Nephron progenitor cell (in vitro differentiated cells): ENCODE measurements around the gene SUOX.

Experiments
- DNase-seq: peaks from one replicate; pipeline ENCODE4 v3.0.0; 2021
- H3K27ac Mint-ChIP-seq: 2 replicates; pipeline ENCODE4 v1.8.0; 2021; ENCODE audit warnings: mild to moderate bottlenecking, moderate library complexity, mixed read lengths
- H3K27me3 Mint-ChIP-seq: 2 replicates; pipeline ENCODE4 v1.8.0; 2021; ENCODE audit warnings: mild to moderate bottlenecking, low read depth, mixed read lengths; ENCODE audit not compliant: poor library complexity
- H3K36me3 Mint-ChIP-seq: 2 replicates; pipeline ENCODE4 v1.8.0; 2021; ENCODE audit warnings: low read depth, mixed read lengths
- H3K4me1 Mint-ChIP-seq: 2 replicates; pipeline ENCODE4 v1.8.0; 2021; ENCODE audit warnings: mixed read lengths
- H3K4me3 Mint-ChIP-seq: 2 replicates; pipeline ENCODE4 v1.8.0; 2021; ENCODE audit warnings: mild to moderate bottlenecking, moderate library complexity, mixed read lengths
- H3K9me3 Mint-ChIP-seq: 2 replicates; pipeline ENCODE4 v1.8.0; 2021; ENCODE audit warnings: mild to moderate bottlenecking, moderate library complexity, mixed read lengths
- TF ChIP-seq, protein P1 (sequence below): fragments of 200-600 bp; sonication (generic); IDR thresholded peaks from 2 replicates; pipeline ENCODE4 v1.5.0; 2021; ENCODE audit warnings: antibody characterized with exemption

SUOX gene

DNA sequence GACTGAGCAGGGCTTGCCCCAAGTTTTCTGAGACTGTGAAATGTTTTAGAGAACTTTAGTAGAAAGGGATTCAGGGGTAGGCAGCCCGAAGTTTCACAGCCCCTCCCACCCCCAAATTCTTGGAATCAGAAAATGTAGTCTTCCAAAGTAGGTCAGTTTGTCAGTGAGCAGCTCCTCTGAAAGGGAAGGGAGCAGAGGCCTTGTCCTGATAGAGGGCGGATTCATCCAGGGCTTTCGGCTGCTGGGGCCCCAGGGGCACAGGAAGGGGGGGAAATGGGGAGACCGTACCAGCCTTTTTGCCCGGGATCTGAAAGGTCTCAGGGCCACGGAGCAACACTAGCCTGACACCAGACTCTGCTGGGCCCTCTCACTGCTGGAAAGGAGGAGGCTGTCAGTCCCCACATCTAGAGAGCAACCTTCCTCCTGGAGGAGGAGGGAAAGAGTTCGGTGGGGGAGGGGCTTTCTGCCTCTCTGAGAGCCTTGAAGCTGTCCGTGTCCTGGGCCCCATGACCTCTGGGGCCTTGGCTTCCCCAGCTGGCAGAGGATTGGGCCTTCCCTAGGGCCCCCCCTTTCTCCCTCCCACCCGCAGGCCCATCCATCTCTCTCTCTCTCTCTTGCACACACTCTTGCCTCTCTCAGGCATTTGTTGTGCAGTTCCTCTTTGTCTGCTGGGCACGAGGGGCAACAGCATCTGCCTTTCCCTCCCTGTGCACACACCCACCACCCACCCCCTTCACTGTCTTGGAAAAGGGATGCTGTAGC, 23.5 kb downstream of the SUOX start, which contains the start of gene IKZF4:
IKZF4 (plus strand) TSS at position 621 of the 762 bp plus-strand sequence. CDS start 451 bp downstream, outside the sequence.
- peak within 1 kb of the TSS; percentile 99 for H3K27ac Mint-ChIP-seq
- TF ChIP-seq, protein P1, sequence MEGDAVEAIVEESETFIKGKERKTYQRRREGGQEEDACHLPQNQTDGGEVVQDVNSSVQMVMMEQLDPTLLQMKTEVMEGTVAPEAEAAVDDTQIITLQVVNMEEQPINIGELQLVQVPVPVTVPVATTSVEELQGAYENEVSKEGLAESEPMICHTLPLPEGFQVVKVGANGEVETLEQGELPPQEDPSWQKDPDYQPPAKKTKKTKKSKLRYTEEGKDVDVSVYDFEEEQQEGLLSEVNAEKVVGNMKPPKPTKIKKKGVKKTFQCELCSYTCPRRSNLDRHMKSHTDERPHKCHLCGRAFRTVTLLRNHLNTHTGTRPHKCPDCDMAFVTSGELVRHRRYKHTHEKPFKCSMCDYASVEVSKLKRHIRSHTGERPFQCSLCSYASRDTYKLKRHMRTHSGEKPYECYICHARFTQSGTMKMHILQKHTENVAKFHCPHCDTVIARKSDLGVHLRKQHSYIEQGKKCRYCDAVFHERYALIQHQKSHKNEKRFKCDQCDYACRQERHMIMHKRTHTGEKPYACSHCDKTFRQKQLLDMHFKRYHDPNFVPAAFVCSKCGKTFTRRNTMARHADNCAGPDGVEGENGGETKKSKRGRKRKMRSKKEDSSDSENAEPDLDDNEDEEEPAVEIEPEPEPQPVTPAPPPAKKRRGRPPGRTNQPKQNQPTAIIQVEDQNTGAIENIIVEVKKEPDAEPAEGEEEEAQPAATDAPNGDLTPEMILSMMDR, result no peak
- H3K27me3 Mint-ChIP-seq, result no peaks in the 10 kb centered on the region
- DNase-seq, result peak; percentile 84
- H3K4me3 Mint-ChIP-seq, result peak within 1 kb of the TSS; percentile 97
- no peaks in the 10 kb centered on the region for H3K9me3 Mint-ChIP-seq
- peaks cover 37% of the 10 kb centered on the region for H3K36me3 Mint-ChIP-seq
- H3K4me1 Mint-ChIP-seq, result peaks cover 69% of the 10 kb centered on the region

DNA sequence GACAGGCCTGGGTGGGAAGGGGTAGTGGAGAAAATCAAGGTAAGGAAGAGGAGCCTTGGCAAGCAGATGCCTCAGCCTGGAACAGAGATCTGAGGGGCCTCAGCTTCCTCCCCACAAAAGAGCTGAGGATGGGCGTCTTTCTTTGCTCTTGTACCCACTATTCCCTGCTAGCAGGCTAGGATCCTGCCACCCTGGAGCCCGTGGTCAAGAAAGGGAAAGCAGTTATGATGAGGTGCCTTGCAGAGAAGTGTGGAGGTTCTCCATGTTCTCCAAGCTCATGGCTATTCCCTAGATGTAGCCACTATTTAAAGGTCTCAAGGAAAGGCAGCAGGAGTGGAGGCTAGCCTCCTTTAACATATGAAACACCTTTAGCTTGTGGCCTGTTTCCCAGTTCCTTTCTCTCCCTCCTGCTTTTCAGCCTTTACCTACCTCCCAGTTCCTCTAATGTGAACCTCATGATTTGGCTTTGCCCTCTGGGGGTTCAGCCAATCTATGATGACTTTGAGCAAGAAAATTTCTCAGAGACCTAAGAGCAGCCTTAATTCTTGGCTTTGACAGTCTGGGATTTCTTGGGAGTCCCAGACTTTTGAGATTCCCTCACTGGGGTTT, 24.9 kb downstream of the SUOX start:
- Mint-ChIP-seq H3K27me3 (no peaks in the 10 kb centered on the region), H3K4me1 (peaks cover 68% of the 10 kb centered on the region), H3K27ac (peak overlapping the region; percentile 99), H3K4me3 (peak overlapping the region; percentile 97), H3K36me3 (peaks cover 44% of the 10 kb centered on the region), H3K9me3 (no peaks in the 10 kb centered on the region)
- TF ChIP-seq, protein P1, result no peak
- DNase-seq, result no peak

DNA sequence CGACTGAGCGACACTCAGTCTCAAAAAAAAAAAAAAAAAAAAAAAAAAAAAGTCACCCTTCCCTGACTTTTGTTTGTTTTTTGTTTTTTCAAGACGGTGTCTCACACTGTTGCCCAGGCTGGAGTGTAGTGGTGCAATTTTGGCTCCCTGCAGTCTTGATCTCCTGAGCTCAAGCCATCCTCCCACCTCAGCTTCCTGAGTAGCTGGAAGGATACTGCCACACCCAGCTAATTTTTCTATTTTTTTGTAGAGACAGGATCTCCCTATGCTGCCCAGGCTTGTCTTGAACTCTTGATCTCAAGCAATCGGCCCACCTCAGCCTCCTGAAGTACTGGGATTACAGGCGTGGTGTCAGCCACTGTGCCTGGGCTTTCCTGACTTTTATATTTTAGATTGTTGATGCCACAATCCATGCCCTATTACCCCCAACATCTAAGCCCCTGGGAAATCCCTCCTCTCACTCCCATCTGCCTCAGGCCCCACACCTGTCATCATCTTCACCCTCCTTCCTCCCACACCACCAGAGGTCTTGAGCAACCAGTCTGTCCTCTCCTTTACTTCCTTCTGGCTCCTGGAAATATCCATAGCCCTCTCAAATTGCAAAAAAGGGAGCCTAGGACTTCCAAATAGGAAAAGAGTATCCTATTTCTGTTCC, 31.6 kb downstream of the SUOX start:
- no peaks in the 10 kb centered on the region for H3K9me3 Mint-ChIP-seq
- H3K4me3 Mint-ChIP-seq, result no peak overlapping the region
- no peaks in the 10 kb centered on the region for H3K27me3 Mint-ChIP-seq
- peaks cover 15% of the 10 kb centered on the region for H3K4me1 Mint-ChIP-seq
- H3K27ac Mint-ChIP-seq, result peak overlapping the region; percentile 90
- TF ChIP-seq, protein P1, result no peak
- no peak for DNase-seq
- peaks cover 89% of the 10 kb centered on the region for H3K36me3 Mint-ChIP-seq

DNA sequence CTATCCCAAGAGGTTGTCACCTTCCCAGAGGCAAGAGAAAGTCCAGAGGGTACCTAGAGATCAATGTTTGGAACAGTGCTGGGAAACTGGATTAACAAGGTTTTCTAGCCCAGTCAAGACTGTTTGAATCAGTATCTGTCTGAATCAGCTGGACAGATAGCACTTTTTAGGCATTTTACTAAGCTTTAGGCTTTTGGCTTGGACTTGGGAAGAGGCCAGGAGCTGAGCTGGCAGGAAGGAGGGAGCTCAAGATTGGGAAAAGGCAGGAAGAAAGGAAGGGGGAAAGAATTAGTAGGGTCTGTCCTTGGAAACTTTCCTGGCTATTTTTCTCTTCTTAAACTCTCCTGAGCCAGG, 32.1 kb downstream of the SUOX start:
- Mint-ChIP-seq H3K27me3 (no peaks in the 10 kb centered on the region), H3K27ac (peak overlapping the region; percentile 90), H3K4me3 (no peak overlapping the region)

DNA sequence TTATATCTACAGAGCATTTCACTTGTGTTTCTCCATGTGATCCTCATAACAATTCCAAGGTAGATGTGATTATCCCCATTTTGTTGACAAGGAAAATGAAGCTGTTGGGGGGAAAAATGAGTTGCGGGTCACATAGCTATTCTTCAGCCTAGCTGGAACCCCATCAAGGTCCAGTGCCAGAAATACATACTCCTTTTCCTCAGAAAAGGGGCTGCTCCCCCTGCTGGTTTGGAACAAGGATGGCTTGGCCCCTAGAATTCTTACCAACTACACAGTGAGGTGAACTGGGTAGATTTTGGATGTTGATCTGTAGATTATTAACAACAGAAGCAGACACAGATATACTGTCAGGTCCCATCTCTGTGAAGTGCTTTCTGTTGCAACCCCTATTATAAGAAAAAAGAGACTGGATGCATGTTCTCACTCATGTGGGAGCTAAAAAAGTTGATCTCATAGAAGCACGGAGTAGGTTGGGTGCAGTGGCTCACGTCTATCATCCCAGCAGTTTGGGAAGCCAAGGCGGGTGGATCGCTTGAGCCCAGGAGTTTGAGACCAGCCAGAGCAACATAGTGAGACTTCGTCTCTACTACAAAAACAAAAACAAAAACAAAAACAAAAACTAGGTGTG, 32.7 kb downstream of the SUOX start:
- no peak overlapping the region for H3K4me3 Mint-ChIP-seq
- H3K4me1 Mint-ChIP-seq, result peaks cover 10% of the 10 kb centered on the region
- TF ChIP-seq, protein P1, result peak; percentile 54
- peak; percentile 38 for DNase-seq
- no peaks in the 10 kb centered on the region for H3K9me3 Mint-ChIP-seq
- H3K27me3 Mint-ChIP-seq, result no peaks in the 10 kb centered on the region
- peak overlapping the region; percentile 61 for H3K27ac Mint-ChIP-seq
- H3K36me3 Mint-ChIP-seq, result peaks cover 90% of the 10 kb centered on the region

More for the DNA sequence above, 32.1 kb downstream of the SUOX start:
- peaks cover 88% of the 10 kb centered on the region for H3K36me3 Mint-ChIP-seq
- H3K4me1 Mint-ChIP-seq, result peaks cover 10% of the 10 kb centered on the region
- TF ChIP-seq, protein P1, result no peak
- DNase-seq, result no peak
- H3K9me3 Mint-ChIP-seq, result no peaks in the 10 kb centered on the region
